NK-92 treated with Interleukin-12 subunit alpha and Interleukin-12 subunit beta, amount 100 ng/mL, for 24 hours (cell line): ENCODE measurements around the gene CAMTA1.
"Not testable (repeated sequence)": the region's sequence is repeated elsewhere in the genome, so short reads cannot be mapped to it uniquely, and the experiment has no call there.

Experiments
- DNase-seq: peaks from one replicate; lab custom pipeline; 2025; lab: John Stamatoyannopoulos, UW

CAMTA1 gene

DNA sequence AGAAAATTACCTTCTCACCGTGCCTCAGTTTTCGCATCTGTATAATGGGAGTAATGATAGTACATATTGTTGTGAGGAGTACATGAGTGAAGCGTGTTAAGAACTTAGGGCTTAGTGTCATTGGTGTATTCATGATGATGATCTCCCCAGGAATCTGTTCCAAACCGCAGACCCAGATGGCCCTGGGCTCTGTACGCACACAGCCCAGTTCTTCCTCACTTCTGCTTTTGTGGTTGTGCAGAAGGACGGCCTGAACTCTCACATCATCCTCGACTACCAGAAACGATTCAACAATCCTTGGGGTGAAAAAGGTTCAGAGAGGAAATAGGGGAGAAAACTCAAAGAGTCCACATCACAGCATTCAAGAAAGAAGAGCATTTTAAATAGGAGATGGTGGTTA lies 323.0 kb downstream of the CAMTA1 start:
- no peak for DNase-seq

DNA sequence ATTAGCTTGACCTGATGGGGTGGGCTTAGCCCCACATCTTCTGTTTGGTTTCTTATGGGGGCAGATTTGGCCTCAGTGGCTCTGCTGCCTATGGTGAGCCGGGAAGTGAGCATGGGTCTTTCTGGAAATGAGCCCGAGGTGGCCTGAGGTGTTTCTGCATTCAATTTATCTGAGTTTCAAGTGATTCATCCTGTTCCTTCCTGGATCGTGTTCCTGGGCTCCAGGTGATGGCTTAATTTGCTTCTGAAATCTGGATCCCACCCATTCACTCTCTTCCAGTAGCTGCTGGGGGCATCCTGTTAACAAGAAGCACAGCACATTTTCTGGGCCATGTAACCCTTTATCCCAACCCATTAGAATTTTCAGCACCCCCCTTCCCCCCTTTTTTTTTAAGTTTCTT lies 324.6 kb downstream of the CAMTA1 start:
- no peak for DNase-seq

- no peak for DNase-seq
Observed at GRCh38 chr1:7110321-7110720, 325.1 kb downstream of the CAMTA1 start.

- no peak for DNase-seq
Observed at GRCh38 chr1:7111853-7112252, 326.6 kb downstream of the CAMTA1 start.

DNA sequence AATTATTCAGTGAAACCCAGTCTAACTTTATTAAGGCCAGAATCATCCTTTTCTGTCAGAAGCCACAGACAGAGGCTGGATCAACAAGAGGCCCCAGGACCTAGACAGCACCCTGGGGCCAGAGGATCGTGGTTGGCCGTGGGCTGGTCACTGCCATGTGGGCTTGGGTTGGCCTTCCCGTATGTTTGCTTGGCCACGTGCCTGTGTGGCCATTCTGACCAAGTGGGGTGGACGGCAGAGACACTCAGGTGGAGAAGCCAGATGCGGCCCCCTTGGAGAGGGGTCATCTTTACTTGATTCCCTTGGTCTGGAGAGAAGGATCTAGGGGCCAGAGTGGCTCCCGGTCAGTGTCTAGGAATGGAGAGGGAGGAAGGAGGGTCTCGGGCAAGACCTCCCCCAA lies 327.9 kb downstream of the CAMTA1 start:
- no peak for DNase-seq

DNA sequence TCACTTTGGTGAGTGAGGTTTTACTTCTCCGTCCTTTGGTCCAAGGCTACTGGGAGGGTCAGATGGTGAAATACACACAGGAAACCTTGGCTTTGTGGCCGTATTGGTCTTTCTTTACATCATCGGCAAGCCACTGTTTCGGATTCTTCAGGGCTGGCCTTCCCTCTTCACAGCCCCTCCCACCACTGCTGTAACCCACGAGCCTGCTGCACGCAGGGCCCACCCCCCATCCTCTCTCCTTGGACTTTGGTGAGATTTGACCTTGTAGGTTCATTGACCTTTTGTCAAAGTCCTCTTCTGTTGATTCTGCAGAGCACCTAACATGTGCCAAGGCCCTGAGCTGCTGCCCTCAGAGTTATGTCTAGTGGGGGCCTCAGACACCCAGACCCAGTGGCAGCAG lies 328.6 kb downstream of the CAMTA1 start:
- DNase-seq, result no peak

DNA sequence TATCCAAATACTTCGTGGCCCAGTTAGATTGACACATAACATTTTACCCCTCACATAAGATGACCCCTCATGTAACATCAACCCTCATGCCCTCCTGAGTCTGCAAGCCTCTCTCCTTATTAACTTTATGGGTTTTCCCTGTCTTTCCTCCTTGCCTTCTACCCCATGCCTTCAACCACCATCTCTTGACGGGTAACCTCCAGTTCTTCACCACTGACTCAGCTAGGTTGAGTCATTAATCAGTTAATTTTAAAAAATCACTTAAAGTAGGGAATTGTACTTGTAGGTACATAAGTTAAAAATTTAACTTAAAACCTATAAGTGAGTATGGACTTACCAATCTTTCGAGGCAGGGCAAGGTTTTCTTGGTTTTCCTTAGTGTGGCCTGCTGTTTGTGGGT lies 330.7 kb downstream of the CAMTA1 start:
- DNase-seq, result no peak

GRCh38 chr1:7117399-7118281 lies 332.4 kb downstream of the CAMTA1 start:
- no peak for DNase-seq

DNA sequence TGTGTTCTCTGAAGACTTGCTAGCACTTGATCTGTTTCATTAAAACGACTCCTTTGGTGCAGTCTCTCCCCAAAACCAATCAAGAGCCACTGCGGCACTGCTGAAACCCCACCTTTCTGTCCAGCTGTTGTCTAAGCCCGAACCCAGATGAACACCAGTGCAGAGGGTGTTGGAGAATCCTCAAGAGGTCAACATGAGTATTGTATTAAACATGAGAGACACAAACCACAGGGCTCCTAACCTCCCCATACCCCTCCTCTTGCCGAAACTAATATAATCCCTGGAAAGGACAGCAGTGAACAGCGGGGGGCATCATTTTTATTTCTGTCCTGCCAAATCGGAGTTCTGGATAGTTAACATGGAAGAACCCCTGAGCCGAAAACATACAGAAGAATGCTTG lies 333.9 kb downstream of the CAMTA1 start:
- DNase-seq, result no peak

GRCh38 chr1:7120863-7121621 lies 335.8 kb downstream of the CAMTA1 start:
- DNase-seq, result no peak

DNA sequence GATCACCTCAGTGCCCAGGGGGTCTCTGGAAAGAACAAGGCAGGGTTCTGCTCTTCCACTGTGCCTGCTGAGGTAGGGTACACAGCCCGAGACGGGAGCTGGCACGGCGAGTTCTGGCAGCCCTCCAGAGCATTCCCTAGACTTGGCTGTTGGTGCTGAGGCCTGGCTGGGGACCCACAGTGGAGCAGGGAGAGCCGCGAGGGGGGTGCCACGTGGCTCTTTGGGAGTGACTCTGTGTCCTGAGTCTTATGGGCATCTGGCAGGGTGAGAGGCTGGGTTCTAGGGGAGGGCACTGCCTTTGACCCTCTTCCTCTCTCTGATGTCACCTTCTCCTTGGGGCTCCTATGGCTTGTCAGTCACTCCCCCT lies 336.4 kb downstream of the CAMTA1 start:
- no peak for DNase-seq

- DNase-seq, result no peak
Observed at GRCh38 chr1:7127322-7128075, 342.2 kb downstream of the CAMTA1 start.

DNA sequence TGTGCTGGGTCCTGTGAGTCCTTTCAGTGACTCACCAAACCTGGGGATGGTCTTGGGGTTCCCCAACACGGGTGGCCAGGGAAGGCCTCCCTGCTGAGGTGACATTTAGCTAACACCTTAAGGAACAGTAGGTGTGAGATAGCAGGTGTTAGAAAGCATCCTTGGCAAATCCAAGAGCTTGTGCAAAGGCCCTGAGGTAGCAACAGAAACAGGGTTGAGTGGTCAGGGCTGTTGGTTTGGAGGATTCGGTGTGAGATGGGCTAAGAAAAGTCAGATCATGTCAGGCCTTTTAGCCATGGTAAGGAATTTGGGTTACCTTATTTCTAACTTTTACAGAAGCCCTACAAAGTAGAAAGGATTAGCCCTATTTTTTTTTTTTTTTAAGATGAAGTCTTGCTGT lies 343.0 kb downstream of the CAMTA1 start:
- no peak for DNase-seq

DNA sequence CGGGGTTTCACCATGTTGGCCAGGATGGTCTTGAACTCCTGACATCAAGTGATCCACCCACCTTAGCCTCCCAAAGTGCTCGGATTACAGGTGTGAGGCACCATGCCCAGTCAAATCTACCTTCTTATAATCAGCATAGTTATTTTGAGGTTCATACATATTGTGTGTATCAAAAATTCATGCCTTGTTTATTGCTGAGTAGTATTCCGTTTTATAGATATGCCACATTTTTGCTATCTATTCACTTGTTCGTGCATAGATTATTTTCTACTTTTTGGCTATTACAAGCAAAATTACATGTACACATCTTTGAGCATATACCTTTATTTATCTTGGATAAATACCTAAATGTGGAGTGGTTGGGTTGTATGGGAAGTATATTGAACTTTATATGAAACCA lies 344.9 kb downstream of the CAMTA1 start:
- no peak for DNase-seq

- no peak for DNase-seq
Observed at GRCh38 chr1:7135493-7135892, 350.2 kb downstream of the CAMTA1 start.

DNA sequence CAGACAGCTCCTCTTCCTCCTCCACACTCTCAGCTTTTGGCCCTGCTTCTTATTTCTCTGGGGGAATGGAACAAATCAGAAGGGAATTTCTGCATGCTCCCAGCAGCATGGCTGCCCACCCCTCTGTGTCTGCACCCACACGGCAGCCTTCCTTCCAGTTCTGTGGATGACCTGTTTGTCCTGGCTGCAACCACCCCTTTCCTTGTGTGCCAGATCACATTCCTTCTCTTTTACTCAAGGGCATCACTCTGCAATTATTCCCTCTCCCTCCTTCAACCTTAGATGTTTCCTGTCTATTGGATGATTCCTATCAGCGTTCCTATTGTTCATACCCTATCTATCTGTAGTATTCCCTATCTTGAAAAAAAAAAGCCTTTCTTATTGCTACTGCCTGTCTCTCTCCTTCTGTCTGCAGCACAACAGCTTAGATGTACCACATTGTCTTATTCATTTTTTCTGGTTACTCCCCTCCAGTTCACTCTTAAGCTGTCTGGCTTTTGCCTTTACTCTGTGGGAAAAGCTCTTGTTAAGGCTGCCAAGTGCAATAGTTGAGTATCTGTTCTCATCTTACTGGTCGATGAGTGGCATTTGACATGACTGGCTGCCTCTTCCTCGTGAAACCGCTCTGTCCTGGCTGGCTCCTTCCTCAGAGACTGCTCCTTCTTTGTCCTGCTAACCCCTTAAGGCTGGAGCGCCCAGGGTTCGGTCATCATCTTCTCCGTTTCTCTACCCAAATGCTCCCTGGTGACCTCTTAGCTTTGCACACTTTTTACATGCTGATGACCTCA lies 351.1 kb downstream of the CAMTA1 start:
- DNase-seq, result no peak

- DNase-seq, result no peak
Observed at GRCh38 chr1:7140251-7140650, 355.0 kb downstream of the CAMTA1 start.

DNA sequence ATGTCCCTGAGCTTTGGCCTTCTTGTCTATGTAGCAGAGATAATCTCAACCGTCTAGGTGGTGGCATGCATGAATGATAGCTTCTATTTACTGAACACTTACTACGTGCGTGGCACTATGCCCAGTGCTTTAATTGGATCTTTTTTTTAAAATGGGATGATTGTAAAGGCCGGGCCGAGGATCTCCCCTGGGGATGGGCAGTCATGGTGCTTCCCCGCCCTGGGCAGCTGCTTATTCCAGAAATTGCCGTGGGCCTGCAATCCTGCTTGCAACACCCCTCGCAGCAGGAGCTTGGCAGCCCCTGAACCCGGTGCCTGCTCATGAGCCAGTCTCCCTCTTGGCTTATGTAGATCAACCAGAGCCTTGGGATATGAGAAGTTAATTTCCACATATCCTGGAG lies 360.7 kb downstream of the CAMTA1 start:
- no peak for DNase-seq

- no peak for DNase-seq
Observed at GRCh38 chr1:7146710-7147109, 361.5 kb downstream of the CAMTA1 start.

DNA sequence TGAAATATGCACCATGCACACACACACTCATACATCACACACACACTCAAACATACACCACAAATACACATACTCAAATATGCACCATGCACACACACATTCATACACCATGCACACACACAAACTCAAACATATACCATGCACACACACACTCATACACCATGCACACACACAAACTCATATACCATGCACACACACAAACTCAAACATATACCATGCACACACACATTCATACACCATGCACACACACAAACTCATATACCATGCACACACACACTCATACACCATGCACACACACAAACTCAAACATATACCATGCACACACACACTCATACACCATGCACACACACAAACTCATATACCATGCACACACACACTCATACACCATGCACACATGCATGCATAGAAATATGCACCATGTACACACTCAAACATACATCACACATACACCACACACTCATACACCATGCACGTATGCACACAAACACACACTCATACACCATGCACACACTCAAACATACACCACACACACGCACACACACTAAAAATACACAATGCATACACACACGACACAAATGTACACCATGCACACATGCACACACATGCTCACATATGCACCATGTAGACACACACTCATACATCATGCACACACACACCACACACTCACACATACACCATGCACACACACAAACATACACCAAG lies 362.5 kb downstream of the CAMTA1 start:
- DNase-seq, result not testable (repeated sequence)
